Gastroesophageal sphincter (tissue), 4 donors: ENCODE results near the gene PLEKHG1. TPM values are rescaled to one million over a fixed set of nuclear protein-coding genes. Genes with fewer than 3 reads are reported as not detected.

ENCODE experiments used
- ATAC-seq: fragments of 150-250 bp; one replicate; pipeline ENCODE4 v1.9.1; 2016; ENCODE audit warnings: mild to moderate bottlenecking, moderate library complexity
- H3K27ac ChIP-seq, 4 donors: fragments of 200-600 bp; sonication (generic) in 3 of 4; 1 replicate in 3 of 4; 2 replicates in 1 of 4; pipeline ENCODE4 v1.5.1; 2016 to 2019
- H3K27me3 ChIP-seq: fragments of 200-600 bp; sonication (generic); one replicate; pipeline ENCODE4 v1.5.1; 2019
- H3K36me3 ChIP-seq, 2 donors: fragments of 200-600 bp; sonication (generic); one replicate each; pipeline ENCODE4 v1.5.1; 2019; ENCODE audit warnings: control low read depth in 1 of 2
- H3K4me1 ChIP-seq, 3 donors: fragments of 200-600 bp; sonication (generic); 1 replicate in 2 of 3; 2 replicates in 1 of 3; pipeline ENCODE4 v1.5.1; 2016 to 2019; ENCODE audit warnings: control low read depth in 2 of 3
- H3K4me3 ChIP-seq, 2 donors: fragments of 200-600 bp; sonication (generic); one replicate each; pipeline ENCODE4 v1.5.1; 2019; ENCODE audit warnings: mild to moderate bottlenecking in 1 of 2, moderate library complexity in 1 of 2
- H3K9me3 ChIP-seq, 3 donors: fragments of 200-600 bp; sonication (generic); one replicate each; pipeline ENCODE4 v1.5.1; 2017 to 2019; ENCODE audit warnings: control low read depth in 2 of 3
- CTCF ChIP-seq, 4 experiments: fragments of 200-600 bp in 2 of 4; fragments of 450-650 bp in 2 of 4; sonication (generic) in 1 of 4; IDR thresholded peaks; one replicate each; pipeline ENCODE4 v1.5.1; 2017 to 2019; ENCODE audit warnings: antibody characterized with exemption in 4 of 4, mild to moderate bottlenecking in 2 of 4, moderate library complexity in 2 of 4
- EP300 ChIP-seq: sonication (generic); formaldehyde crosslinking; IDR thresholded peaks from one replicate; pipeline ENCODE4 v1.6.1; 2017; ENCODE audit warnings: antibody characterized with exemption, mild to moderate bottlenecking
- POLR2A ChIP-seq, 2 donors: fragments of 450-650 bp; IDR thresholded peaks; one replicate each; pipeline ENCODE4 v1.6.1; 2017; ENCODE audit warnings: antibody characterized with exemption in 2 of 2, mild to moderate bottlenecking in 2 of 2, moderate library complexity in 1 of 2
- POLR2AphosphoS5 ChIP-seq: sonication (generic); formaldehyde crosslinking; IDR thresholded peaks from one replicate; pipeline ENCODE4 v1.6.1; 2017; ENCODE audit warnings: antibody characterized with exemption
- WGBS, 2 donors: methylation state at CpG; one replicate each; pipeline ENCODE4 v1.1.5; 2018; ENCODE audit warnings: low coverage in 1 of 2; 5-methylcytosine and 5-hydroxymethylcytosine counted together
- total RNA-seq, 4 donors: library from RNA; depleted of rRNA; stranded (reverse); fragments of >200 nt; gene quantifications; one replicate each; pipeline ENCODE4 v1.1.0, GENCODE V29; 2016

PLEKHG1 gene
- total RNA-seq, 4 donors from 2014 or later = 4.2 to 14.7 (median 13.9) TPM

- Histone ChIP-seq H3K4me3 (no peak overlapping the region), H3K4me1 (no peaks in the 10 kb centered on the region), H3K27me3 (no peaks in the 10 kb centered on the region), H3K27ac (no peak overlapping the region), H3K9me3 (no peaks in the 10 kb centered on the region), H3K36me3 (no peaks in the 10 kb centered on the region)
- no peak for ATAC-seq
- WGBS, 2 donors = 90 to 91% methylated on average over 4 of the region's 4 CpGs
- TF ChIP-seq CTCF (IDR thresholded peaks at IDR 0.05) (no peak), POLR2AphosphoS5 (no peak), POLR2A (IDR thresholded peaks at IDR 0.05) (no peak), EP300 (no peak)
These were observed 6.6 kb upstream of the PLEKHG1 start for GRCh38 chr6:150593119-150593518.

- H3K9me3 ChIP-seq = no peaks in the 10 kb centered on the region
- H3K36me3 ChIP-seq = no peaks in the 10 kb centered on the region
- H3K27ac ChIP-seq = no peak overlapping the region
- no peak overlapping the region for H3K4me3 ChIP-seq
- 89 to 95% methylated on average over 4 to 6 of the region's 7 CpGs for WGBS, 2 donors
- TF ChIP-seq POLR2AphosphoS5 (no peak), POLR2A (IDR thresholded peaks at IDR 0.05) (no peak), EP300 (no peak)
- peaks cover 0 to 22% (median 0%) of the 10 kb centered on the region in 3 donors for H3K4me1 ChIP-seq
- ATAC-seq = no peak
- H3K27me3 ChIP-seq = peaks cover under 1% of the 10 kb centered on the region
These were observed 3.2 kb upstream of the PLEKHG1 start for GRCh38 chr6:150596439-150596838.

- Histone ChIP-seq H3K9me3 (no peaks in the 10 kb centered on the region), H3K4me1 (peaks cover 0 to 24% (median 0%) of the 10 kb centered on the region in 3 donors), H3K4me3 (no peak overlapping the region), H3K27ac (no peak overlapping the region), H3K27me3 (peaks cover 16% of the 10 kb centered on the region), H3K36me3 (no peaks in the 10 kb centered on the region)
- WGBS, 2 donors = 82 to 91% methylated on average over 2 to 4 of the region's 4 CpGs
- ATAC-seq = no peak
- no peak for TF ChIP-seq EP300
- no peak for TF ChIP-seq CTCF (IDR thresholded peaks at IDR 0.05)
- TF ChIP-seq POLR2A (IDR thresholded peaks at IDR 0.05) = no peak
- no peak for TF ChIP-seq POLR2AphosphoS5
These were observed 1.3 kb upstream of the PLEKHG1 start for GRCh38 chr6:150598401-150598800.

GRCh38 chr6:150598858-150599198 is 857 bp upstream of the PLEKHG1 start:
- Histone ChIP-seq H3K27me3 (peaks cover 16% of the 10 kb centered on the region), H3K36me3 (no peaks in the 10 kb centered on the region), H3K9me3 (no peaks in the 10 kb centered on the region), H3K27ac (no peak overlapping the region), H3K4me3 (no peak overlapping the region), H3K4me1 (peaks cover 0 to 24% (median 0%) of the 10 kb centered on the region in 3 donors)
- no peak for ATAC-seq
- no peak for TF ChIP-seq CTCF (IDR thresholded peaks at IDR 0.05)
- no peak for TF ChIP-seq POLR2A (IDR thresholded peaks at IDR 0.05)
- no peak for TF ChIP-seq POLR2AphosphoS5
- TF ChIP-seq EP300 = no peak
- 100% methylated on average over 2 of the region's 3 CpGs; no CpG with 5 or more reads in 1 of the 2 donors for WGBS, 2 donors

GRCh38 chr6:150600010-150600300 is 270 bp downstream of the PLEKHG1 start:
- H3K36me3 ChIP-seq = no peaks in the 10 kb centered on the region
- no CpG with 5 or more reads among the region's 38 CpGs for whole genome bisulfite sequencing, 2 donors
- peak overlapping the region in 3 of 4 donors; percentile 77 to 88 (median 81) for H3K27ac ChIP-seq
- H3K9me3 ChIP-seq = no peaks in the 10 kb centered on the region
- peaks cover 0 to 24% (median 0%) of the 10 kb centered on the region in 3 donors for H3K4me1 ChIP-seq
- no peak for TF ChIP-seq EP300
- TF ChIP-seq CTCF (IDR thresholded peaks at IDR 0.05) = no peak
- no peak for TF ChIP-seq POLR2AphosphoS5
- TF ChIP-seq POLR2A (IDR thresholded peaks at IDR 0.05) = no peak
- H3K27me3 ChIP-seq = peaks cover 16% of the 10 kb centered on the region
- peak; percentile 17 for ATAC-seq
- H3K4me3 ChIP-seq = peak overlapping the region; percentile 52 to 85
